HCT116 (cell line): ENCODE data around the gene TEDC2. TPM values are rescaled to one million over a fixed set of nuclear protein-coding genes. Genes with fewer than 3 reads are reported as not detected.

Source experiments
- ATAC-seq: fragments of 200-7000 bp; cut with Tn5 transposase; 2 replicates; pipeline ENCODE4 v1.9.1; 2020; ENCODE audit warnings: mild to moderate bottlenecking, moderate library complexity
- BruUV-seq: library from RNA; stranded (reverse); fragments of 400-500 nt; replicated peaks from 2 replicates; lab custom pipeline; 2021; lab: Mats Ljungman, UMichigan
- CTCF ChIA-PET: fragments of 300-600 bp; sonication (Branson Sonifier 250); formaldehyde crosslinking; loops from one replicate; lab custom pipeline; 2021; ENCODE audit warnings: antibody characterized with exemption; lab: Charles Lee
- POLR2A ChIA-PET: fragments of 300-600, 350-600 bp; sonication (Branson Sonifier 250); formaldehyde crosslinking; loops from one replicate; lab custom pipeline; 2021; ENCODE audit warnings: antibody characterized with exemption; lab: Charles Lee
- RAD21 ChIA-PET, 2 experiments: fragments of 300-600 bp; sonication (Branson Sonifier 250); formaldehyde crosslinking; loops; one replicate each; lab custom pipeline; 2023; ENCODE audit warnings: low total read pairs in 2 of 2; ENCODE audit not compliant: uncharacterized antibody in 2 of 2, unreplicated experiment in 2 of 2, low non-redundant PET in 1 of 2; lab: Charles Lee
- DNase-seq: peaks from one replicate; pipeline ENCODE4 v3.0.0-alpha.2; 2010; ENCODE audit warnings: low read depth, low spot score
- H2AFZ ChIP-seq: fragments of 200-600 bp; shearing (Covaris generic), sonication (generic); 2 replicates; pipeline ENCODE4 v1.6.1; 2017; ENCODE audit warnings: low read depth, mixed run types, mixed read lengths, antibody characterized with exemption, low read length; ENCODE audit not compliant: poor library complexity, severe bottlenecking
- H3K27ac ChIP-seq: 2 replicates; pipeline ENCODE4 v1.5.1; 2012; ENCODE audit warnings: low read depth, low read length
- H3K27me3 ChIP-seq: fragments of 200-600 bp; sonication (generic); 2 replicates; pipeline ENCODE4 v1.6.1; 2016; ENCODE audit warnings: mixed run types, low read length, mixed read lengths; ENCODE audit not compliant: insufficient read depth
- H3K36me3 ChIP-seq, 2 experiments: fragments of 200-500 bp in 1 of 2; fragments of 200-600 bp in 1 of 2; sonication (Bioruptor generic) in 1 of 2; sonication (generic) in 1 of 2; 2 replicates each; pipeline versions ENCODE4 v1.5.1 to v1.6.1; 2014 to 2016; ENCODE audit warnings: low read length in 2 of 2, inconsistent platforms in 1 of 2, mixed read lengths in 1 of 2, mixed run types in 1 of 2; ENCODE audit not compliant: insufficient read depth in 2 of 2, control insufficient read depth in 1 of 2
- H3K4me1 ChIP-seq, 2 experiments: fragments of 200-600 bp in 1 of 2; sonication (generic) in 1 of 2; 2 replicates each; pipeline versions ENCODE4 v1.5.1 to v1.6.1; 2012 to 2017; ENCODE audit warnings: low read length in 2 of 2, inconsistent platforms in 1 of 2, mild to moderate bottlenecking in 1 of 2, mixed read lengths in 1 of 2, mixed run types in 1 of 2, moderate library complexity in 1 of 2; ENCODE audit not compliant: insufficient read depth in 2 of 2, control insufficient read depth in 1 of 2
- H3K4me2 ChIP-seq: fragments of 200-600 bp; sonication (generic); 2 replicates; pipeline ENCODE4 v1.6.1; 2017; ENCODE audit warnings: mixed run types, low read length, mixed read lengths
- H3K4me3 ChIP-seq, 2 experiments: fragments of 200-600 bp in 1 of 2; sonication (generic) in 1 of 2; replicated peaks in 1 of 2; 2 replicates each; pipeline ENCODE4 v1.5.1; 2011 to 2016; ENCODE audit warnings: low read length in 2 of 2, control low read depth in 1 of 2, low read depth in 1 of 2, mild to moderate bottlenecking in 1 of 2, mixed read lengths in 1 of 2, mixed run types in 1 of 2
- H3K79me2 ChIP-seq: fragments of 200-600 bp; sonication (generic); 2 replicates; pipeline ENCODE4 v1.6.1; 2017; ENCODE audit warnings: mild to moderate bottlenecking, mixed run types, low read length, moderate library complexity, mixed read lengths; ENCODE audit not compliant: insufficient read depth
- H3K9ac ChIP-seq: fragments of 200-600 bp; sonication (generic); 2 replicates; pipeline ENCODE4 v1.6.1; 2016; ENCODE audit warnings: low read length, mixed read lengths
- H3K9me2 ChIP-seq: fragments of 200-600 bp; sonication (generic), shearing (Covaris generic); 2 replicates; pipeline ENCODE4 v1.6.1; 2017; ENCODE audit warnings: mixed run types, mild to moderate bottlenecking, moderate library complexity; ENCODE audit not compliant: insufficient read depth
- H3K9me3 ChIP-seq, 2 experiments: fragments of 200-500 bp in 1 of 2; fragments of 200-600 bp in 1 of 2; sonication (Bioruptor generic) in 1 of 2; sonication (generic) in 1 of 2; 2 replicates each; pipeline ENCODE4 v1.6.1; 2014 to 2017; ENCODE audit warnings: low read length in 2 of 2, mixed read lengths in 2 of 2, inconsistent platforms in 1 of 2, low read depth in 1 of 2, mild to moderate bottlenecking in 1 of 2, mixed run types in 1 of 2, moderate library complexity in 1 of 2; ENCODE audit not compliant: control insufficient read depth in 1 of 2, insufficient read depth in 1 of 2
- H4K20me1 ChIP-seq: fragments of 200-600 bp; sonication (generic), shearing (Covaris generic); 2 replicates; pipeline ENCODE4 v1.6.1; 2017; ENCODE audit warnings: mixed run types, mild to moderate bottlenecking, moderate library complexity; ENCODE audit not compliant: insufficient read depth
- ELF1 ChIP-seq: IDR thresholded peaks from 2 replicates; pipeline ENCODE4 v1.6.1; 2012; ENCODE audit warnings: low read depth, borderline replicate concordance
- JUND ChIP-seq: IDR thresholded peaks from 2 replicates; pipeline ENCODE4 v1.6.1; 2012
- POLR2AphosphoS5 ChIP-seq: IDR thresholded peaks from 2 replicates; pipeline ENCODE4 v1.6.1; 2011; ENCODE audit warnings: mild to moderate bottlenecking, low read depth, low read length, moderate library complexity
- SIN3A ChIP-seq: IDR thresholded peaks from 2 replicates; pipeline ENCODE4 v1.6.1; 2012; ENCODE audit warnings: low read depth
- SRF ChIP-seq: IDR thresholded peaks from 2 replicates; pipeline ENCODE4 v1.6.1; 2012; ENCODE audit warnings: low read depth
- ZFX ChIP-seq: fragments of 450-650 bp; IDR thresholded peaks from 2 replicates; pipeline ENCODE4 v1.6.1; 2017
- ZNF274 ChIP-seq: fragments of 200-500 bp; sonication (Bioruptor generic); IDR thresholded peaks from 2 replicates; pipeline ENCODE4 v1.6.1; 2014; ENCODE audit warnings: mild to moderate bottlenecking, low read depth, low read length, inconsistent platforms
- intact Hi-C: fragments of 100-400 bp; cut with micrococcal nuclease; formaldehyde crosslinking; loops from 2 replicates; pipeline ENCODE4 v1.10.0; 2022
- total RNA-seq: library from RNA; stranded (reverse); gene quantifications from one replicate; pipeline ENCODE4 v1.2.1, GENCODE V29; 2021; ENCODE audit not compliant: unreplicated experiment

The TEDC2 gene
- total RNA-seq, 1 experiment from 2014 or later: 26.5 TPM

- RAD21 ChIA-PET: no interaction called here
- H2AFZ ChIP-seq: no peak overlapping the region
- no peak for DNase-seq
- intact Hi-C loops: loop anchor here (10.0 kb wide), 2 partner anchors 125 to 155 kb away; partner anchors contain the start of gene RNPS1
- H4K20me1 ChIP-seq: no peaks in the 10 kb centered on the region
- H3K4me1 ChIP-seq: peaks cover 0 to 7% of the 10 kb centered on the region in 2 experiments; a peak in 1 of 4 replicates
- no peak for TF ChIP-seq POLR2AphosphoS5
- no peak for TF ChIP-seq ZNF274
- H3K79me2 ChIP-seq: no peaks in the 10 kb centered on the region
- no peaks in the 10 kb centered on the region for H3K9me2 ChIP-seq
- H3K27me3 ChIP-seq: no peaks in the 10 kb centered on the region
- POLR2A ChIA-PET: no interaction called here
- H3K27ac ChIP-seq: no peak overlapping the region
- no peaks in the 10 kb centered on the region for H3K36me3 ChIP-seq
- no TSS peak for BruUV-seq
- CTCF ChIA-PET: no interaction called here
- H3K4me2 ChIP-seq: no peak overlapping the region
- H3K9me3 ChIP-seq: no peaks in the 10 kb centered on the region
- no peak for ATAC-seq
- no peak overlapping the region for H3K9ac ChIP-seq
- no peak overlapping the region for H3K4me3 ChIP-seq
These were observed 39.9 kb upstream of the TEDC2 start for GRCh38 chr16:2420035-2420434.

GRCh38 chr16:2422123-2422867, 37.6 kb upstream of the TEDC2 start:
- ChIA-PET POLR2A (no interaction called here), RAD21 (no interaction called here), CTCF (no interaction called here)
- no TSS peak for BruUV-seq
- Histone ChIP-seq H3K27ac (no peak overlapping the region), H3K4me1 (peaks cover 3 to 16% of the 10 kb centered on the region in 2 experiments; a peak in 2 of 4 replicates), H3K36me3 (no peaks in the 10 kb centered on the region), H3K4me3 (no peak overlapping the region), H3K9ac (no peak overlapping the region), H3K79me2 (no peaks in the 10 kb centered on the region), H2AFZ (no peak overlapping the region), H3K9me3 (no peaks in the 10 kb centered on the region), H4K20me1 (no peaks in the 10 kb centered on the region), H3K9me2 (no peaks in the 10 kb centered on the region), H3K27me3 (no peaks in the 10 kb centered on the region), H3K4me2 (no peak overlapping the region)
- intact Hi-C loops: loop anchor here (2.0 to 10.0 kb wide), 3 partner anchors 81 to 157 kb away; partner anchors contain the start of genes ABCA3 and RNPS1
- DNase-seq (no peak), ATAC-seq (no peak)
- TF ChIP-seq ZFX (no peak), SIN3A (no peak), ELF1 (no peak), SRF (no peak), ZNF274 (no peak), JUND (no peak)
